Erythroblast (primary cell): ENCODE data around the gene TSPAN9.

Experiments
- GATA1 ChIP-seq: IDR thresholded peaks from 2 replicates; pipeline ENCODE4 v1.6.1; 2011; ENCODE audit warnings: low read depth, mild to moderate bottlenecking, control low read depth, low read length, moderate library complexity
- POLR2A ChIP-seq: IDR thresholded peaks from 2 replicates; pipeline ENCODE4 v1.6.1; 2011; ENCODE audit warnings: mild to moderate bottlenecking, low read length

DNA sequence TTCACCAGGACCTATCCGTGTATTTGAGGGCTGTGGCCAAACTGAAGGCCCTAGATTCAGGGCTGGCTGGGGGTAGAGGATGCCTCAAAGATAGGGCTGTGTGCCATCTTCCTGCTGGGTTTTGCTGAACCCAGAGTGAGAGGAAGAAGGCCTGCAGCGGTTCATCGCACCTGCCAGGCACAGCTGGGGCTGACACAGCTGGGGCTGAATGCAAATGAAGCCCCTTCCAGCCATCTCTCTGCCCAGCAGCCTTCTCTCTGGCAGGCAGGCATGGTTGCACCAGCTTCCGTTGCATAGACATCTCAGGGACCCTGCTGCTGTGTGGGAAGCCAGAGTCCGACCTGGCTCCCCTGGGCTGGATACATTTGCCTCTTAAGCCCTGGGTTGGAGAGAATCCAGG is 152.4 kb downstream of the TSPAN9 start:
- no peak for TF ChIP-seq POLR2A
- no peak for TF ChIP-seq GATA1
